Measurements from ENCODE around the gene FUCA1.
"Not testable (repeated sequence)": the region's sequence is repeated elsewhere in the genome, so short reads cannot be mapped to it uniquely, and the experiment has no call there.

Gene FUCA1

GRCh38 chr1:23895993-23896392, 27.9 kb upstream of the FUCA1 start:
- no peak for DNase-seq (ENCODE audit: low read depth)

GRCh38 chr1:23895082-23895481, 27.0 kb upstream of the FUCA1 start:
- DNase-seq (ENCODE audit: low read depth): no peak

DNA sequence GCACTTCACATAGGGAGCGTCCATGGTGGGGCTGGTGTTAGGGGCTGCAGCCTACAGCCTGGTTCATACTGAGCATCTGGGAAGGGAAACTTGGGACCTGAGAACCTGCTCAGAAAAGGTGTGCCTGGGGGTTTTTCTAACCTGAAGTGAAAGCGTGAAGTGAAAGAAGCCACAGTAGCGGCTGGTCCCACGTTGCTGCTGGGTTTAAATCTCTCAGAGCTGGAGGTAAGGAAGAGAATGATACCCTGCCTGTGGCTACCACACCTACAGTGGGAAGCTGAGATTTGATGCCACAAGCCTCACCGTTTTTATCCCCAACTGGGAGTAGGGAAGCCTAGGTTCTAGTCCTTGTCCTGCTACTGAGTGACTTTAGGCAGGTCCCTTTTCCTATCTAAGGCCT, 21.0 kb upstream of the FUCA1 start:
- DNase-seq (ENCODE audit: low read depth): no peak

DNA sequence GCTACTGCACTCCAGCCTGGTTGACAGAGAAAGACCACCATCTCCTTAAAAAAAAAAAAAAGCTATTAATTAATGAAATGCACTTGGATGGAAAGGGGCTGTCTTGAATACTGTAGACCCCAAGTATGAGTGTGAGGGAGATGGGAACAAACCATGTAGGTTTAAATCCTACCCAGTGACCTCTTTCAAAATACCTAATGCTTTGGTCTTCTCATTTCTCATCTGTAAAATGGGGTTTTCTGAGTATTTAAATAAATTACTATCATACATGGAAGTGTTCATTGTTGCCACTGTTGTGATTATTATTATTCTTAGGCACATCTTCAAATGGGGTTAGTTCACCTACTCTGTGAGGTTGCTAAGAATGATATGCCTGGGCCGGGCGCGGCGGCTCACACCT, 17.1 kb upstream of the FUCA1 start:
- no peak for DNase-seq (ENCODE audit: low read depth)

DNA sequence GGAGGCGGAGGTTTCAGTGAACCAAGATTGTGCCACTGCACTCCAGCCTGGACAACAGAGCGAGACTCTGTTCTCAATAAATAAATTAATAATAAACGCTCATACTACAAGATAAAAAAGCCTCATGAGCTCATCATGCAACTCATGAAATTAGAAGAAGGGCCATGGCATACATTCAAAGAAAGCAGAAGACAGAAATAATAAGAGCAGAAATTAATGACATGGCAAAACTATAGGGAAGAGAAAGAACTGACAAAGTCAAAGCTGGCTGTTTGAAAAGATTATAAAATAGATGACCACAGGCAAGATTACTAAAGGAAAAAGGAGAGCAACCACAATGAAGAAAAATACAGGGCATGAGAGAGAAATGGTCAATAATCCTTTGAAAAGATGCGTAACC, 14.7 kb upstream of the FUCA1 start:
- DNase-seq (ENCODE audit: low read depth): no peak

DNA sequence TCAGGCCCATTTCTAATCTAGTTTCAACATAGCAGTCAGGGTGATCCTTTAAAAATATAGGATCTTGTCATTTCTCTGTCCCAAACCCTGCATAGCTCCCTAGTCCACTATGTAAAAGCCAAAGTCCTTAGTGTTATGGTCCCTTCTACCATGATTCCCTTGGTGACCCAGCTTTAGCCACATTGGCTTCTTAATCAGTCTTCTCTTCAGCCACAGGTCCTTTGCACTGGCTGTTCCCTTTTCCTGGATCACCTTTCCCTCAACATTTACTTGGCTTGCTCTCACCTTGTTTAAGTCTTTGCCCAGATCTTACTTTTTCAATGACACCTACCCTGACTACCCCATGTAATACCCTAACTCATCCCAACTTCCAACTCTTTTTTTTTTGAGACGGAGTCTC, 11.7 kb upstream of the FUCA1 start:
- DNase-seq (ENCODE audit: low read depth): no peak

DNA sequence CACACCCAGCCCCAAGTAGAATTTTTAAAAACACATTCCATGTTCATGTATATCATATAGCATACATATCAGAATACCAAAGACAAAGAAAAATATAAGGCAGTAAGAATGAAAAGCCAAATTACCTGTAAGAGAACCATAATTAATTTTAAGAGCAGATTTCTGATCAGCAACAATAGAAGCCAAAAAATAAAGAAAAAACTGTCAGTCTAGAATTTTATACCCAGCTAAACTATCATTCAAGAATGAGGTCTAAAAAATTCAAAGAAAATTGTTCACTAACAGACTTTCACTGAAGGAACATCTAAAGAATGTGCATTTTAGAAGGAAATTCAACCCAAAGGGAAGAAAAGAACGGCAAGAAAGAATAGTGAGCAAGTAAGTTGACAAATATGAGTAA, 10.6 kb upstream of the FUCA1 start:
- no peak for DNase-seq (ENCODE audit: low read depth)

DNA sequence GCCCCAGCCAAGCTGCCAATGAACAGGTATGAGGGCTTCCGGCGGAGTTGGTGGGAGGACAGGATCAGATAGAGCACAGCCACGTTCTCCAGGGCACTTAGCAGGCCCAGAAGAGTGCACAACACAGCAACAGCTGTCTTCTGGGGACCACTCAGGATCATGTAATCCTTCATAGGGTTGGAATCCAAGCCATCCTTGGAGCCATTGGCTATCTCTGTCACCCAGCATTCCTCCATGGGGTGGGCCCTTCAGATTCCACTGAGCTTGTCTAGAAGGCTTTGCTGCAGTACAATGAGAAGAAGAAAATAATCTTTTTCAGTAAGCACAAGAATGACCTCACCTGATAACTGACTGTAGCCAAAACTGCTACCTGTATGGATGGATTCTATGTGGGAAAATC, 7.3 kb upstream of the FUCA1 start:
- no peak for DNase-seq (ENCODE audit: low read depth)

DNA sequence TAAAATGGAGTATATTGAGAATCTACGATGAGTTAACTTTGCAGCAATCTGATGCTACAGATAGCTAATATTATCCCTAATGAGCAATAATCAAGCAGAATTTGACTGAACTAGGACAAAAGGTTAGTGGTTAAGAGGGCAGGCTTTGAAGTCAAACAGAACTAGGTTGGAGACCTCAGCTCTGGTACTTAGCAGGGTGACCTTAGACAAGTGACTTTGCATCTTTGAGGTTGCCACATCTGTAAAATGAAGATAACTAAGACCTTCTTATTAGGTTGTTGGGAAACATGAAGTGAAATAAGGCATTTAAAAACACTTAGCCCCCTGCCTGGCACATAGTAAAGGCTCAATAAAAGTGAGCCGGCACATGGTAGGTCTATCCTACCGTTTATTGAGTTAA, 4.3 kb upstream of the FUCA1 start:
- no peak for DNase-seq (ENCODE audit: low read depth)

GRCh38 chr1:23869051-23869450, 961 bp upstream of the FUCA1 start:
- no peak for DNase-seq (ENCODE audit: low read depth)

GRCh38 chr1:23868557-23869016, 497 bp upstream of the FUCA1 start:
- DNase-seq (ENCODE audit: low read depth): no peak

DNA sequence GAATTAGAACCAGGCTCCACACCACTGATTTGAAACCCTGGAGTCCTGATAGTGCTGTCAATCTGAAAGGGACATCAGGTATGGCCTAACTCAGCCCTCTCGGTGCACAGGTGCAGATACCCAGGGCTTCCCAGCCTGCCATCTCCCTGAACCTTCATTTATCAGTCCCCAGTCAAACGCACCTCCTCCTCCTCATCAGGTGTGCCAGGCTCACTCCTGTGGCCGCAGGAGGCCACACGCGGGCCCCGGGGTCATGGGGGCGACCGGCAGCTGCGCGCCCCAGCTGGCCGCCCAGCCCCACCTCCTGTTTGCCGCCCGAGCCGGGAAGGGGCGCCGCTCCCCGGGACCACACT, 572 bp downstream of the FUCA1 start:
- DNase-seq (ENCODE audit: low read depth): no peak

DNA sequence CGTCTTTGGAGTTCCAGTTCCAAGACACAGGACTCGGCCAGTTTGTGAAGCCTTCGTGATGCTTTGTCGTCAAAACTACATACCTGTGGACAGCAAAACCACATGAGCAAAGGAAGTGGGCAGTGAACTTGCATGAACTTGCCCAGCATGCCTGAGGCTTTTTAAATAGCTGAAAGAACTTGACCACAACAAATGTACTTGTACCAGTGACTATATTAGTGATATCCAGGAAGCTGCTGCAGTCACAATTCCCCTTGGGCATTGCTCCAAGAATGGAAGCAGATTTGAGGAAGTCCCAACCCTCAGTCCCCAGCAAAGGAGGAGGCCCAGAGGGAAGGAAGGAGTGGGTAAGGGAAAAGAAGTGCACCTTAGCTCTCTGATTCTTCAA, 2.6 kb downstream of the FUCA1 start:
- DNase-seq (ENCODE audit: low read depth): no peak

DNA sequence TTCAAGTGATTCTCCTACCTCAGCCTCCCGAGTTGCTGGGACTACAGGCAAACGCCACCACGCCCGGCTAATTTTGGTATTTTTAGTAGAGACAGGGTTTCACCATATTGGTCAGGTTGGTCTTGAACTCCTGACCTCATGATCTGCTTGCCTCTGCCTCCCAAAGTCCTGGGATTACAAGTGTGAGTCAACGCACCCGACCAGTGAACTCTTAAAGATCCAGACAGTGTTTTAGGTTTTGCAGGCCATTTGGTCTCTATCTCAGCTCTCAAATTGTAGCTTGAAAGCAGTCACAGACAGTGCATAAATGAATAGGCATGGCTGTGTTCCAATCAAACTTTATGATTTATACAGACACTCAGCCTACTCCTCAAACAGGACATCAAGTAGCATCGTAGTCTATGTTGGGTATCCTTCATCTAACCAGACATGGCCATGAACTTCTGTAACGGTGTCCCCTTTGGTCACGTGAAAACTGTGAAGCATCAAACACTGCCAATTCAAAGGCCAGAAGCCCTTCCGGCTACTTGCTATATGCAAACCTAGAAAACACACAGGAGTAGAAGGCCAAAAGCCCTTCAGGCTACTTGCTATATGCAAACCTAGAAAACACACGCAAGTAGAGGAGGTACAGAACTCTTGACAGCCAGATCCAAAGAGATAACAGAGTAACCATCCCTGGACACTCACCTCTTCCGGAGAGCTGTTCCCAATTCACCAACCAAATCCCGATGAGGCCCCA, 3.1 kb downstream of the FUCA1 start:
- DNase-seq (ENCODE audit: low read depth): no peak

DNA sequence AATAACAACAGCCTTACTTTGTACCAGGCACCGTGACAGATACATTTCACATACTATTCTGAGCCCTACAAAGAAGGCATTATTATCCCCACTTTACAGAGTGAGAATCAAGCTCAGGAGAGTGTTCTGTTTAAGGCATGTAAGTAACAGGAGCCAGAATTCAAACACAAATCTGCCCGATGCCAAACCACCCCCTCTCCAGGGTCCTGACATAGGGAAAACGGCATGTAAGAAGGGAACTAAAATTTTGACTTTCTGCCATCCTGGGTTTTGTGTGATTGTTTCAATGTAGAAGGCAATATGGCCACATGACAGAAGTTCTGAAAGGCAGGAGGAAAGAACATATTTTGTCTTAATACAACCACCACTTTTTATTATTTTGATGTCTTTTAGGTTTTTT, 5.5 kb downstream of the FUCA1 start:
- no peak for DNase-seq (ENCODE audit: low read depth)

GRCh38 chr1:23854568-23854967, 13.5 kb downstream of the FUCA1 start:
- no peak for DNase-seq (ENCODE audit: low read depth)

DNA sequence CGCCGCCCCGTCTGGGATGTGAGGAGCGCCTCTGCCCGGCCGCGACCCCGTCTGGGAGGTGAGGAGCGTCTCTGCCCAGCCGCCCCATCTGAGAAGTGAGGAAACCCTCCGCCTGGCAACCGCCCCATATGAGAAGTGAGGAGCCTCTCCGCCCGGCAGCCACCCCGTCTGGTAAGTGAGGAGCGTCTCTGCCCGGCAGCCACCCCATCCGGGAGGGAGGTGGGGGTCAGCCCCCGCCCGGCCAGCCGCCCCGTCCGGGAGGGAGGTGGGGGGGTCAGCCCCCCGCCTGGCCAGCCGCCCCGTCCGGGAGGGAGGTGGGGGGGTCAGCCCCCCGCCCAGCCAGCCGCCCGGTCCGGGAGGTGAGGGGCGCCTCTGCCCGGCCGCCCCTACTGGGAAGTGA, 15.0 kb downstream of the FUCA1 start:
- not testable (repeated sequence) for DNase-seq (ENCODE audit: low read depth)

- not testable (repeated sequence) for DNase-seq (ENCODE audit: low read depth)
Observed at GRCh38 chr1:23851406-23851805, 16.7 kb downstream of the FUCA1 start.

- DNase-seq (ENCODE audit: low read depth): no peak
Observed at GRCh38 chr1:23848673-23849616, 19.1 kb downstream of the FUCA1 start.

GRCh38 chr1:23847482-23848095, 20.5 kb downstream of the FUCA1 start:
- not testable (repeated sequence) for DNase-seq (ENCODE audit: low read depth)

DNA sequence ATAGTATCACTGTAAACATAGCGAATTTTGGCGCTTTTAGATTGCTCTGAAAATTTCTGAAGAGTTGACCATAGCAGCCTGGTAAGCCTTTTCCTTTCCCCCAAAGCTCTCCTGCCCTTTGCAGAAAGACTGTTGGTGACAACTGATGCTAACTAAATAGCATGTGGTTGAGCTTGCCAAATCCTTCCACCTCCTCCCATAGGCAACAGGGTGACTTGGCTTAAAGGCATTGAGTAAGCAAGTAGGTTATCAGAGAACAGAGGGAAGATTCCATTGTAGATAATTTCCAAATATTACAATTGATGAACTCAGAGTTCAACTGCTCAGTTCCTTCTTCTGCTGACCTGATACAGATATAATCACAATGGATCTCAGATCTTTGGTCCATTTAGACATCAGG, 22.9 kb downstream of the FUCA1 start:
- no peak for DNase-seq (ENCODE audit: low read depth)

DNA sequence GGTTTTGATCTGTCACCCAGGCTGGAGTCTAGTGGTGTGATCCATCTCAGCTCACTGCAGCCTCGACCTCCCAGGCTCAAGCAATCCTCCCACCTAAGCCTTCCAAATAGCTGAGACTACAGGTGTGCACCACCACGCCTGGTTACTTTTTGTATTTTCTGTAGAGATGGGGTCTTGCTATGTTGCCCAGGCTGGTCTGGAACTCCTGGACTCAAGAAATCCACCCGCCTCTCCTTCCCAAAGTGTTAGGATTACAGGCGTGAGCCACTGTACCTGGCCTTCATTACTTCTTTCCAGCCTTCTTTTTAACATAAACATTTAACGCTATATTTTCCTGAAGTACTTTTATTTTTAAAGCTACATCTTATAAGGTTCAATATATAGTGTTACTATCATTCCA, 24.4 kb downstream of the FUCA1 start:
- DNase-seq (ENCODE audit: low read depth): no peak

- peak; percentile 62 for DNase-seq (ENCODE audit: low read depth)
Observed at GRCh38 chr1:23838401-23838866, 29.7 kb downstream of the FUCA1 start.
